PC-9 (cell line): ENCODE data around the gene INPP5A. TPM values are rescaled to one million over a fixed set of nuclear protein-coding genes. Genes with fewer than 3 reads are reported as not detected.

Experiments used
- BruUV-seq: library from RNA; stranded (reverse); fragments of 400-500 nt; replicated peaks from 2 replicates; lab custom pipeline; 2021; lab: Mats Ljungman, UMichigan
- CTCF ChIA-PET: fragments of 300-600 bp; sonication (Branson Sonifier 250); formaldehyde crosslinking; loops from one replicate; lab custom pipeline; 2022; ENCODE audit warnings: antibody characterized with exemption; lab: Charles Lee
- POLR2A ChIA-PET: fragments of 300-600 bp; sonication (Branson Sonifier 250); formaldehyde crosslinking; loops from one replicate; lab custom pipeline; 2022; ENCODE audit warnings: antibody characterized with exemption; ENCODE audit not compliant: unreplicated experiment; lab: Charles Lee
- DNase-seq, 2 experiments: peaks; one replicate each; pipeline versions ENCODE4 v3.0.0 to v3.0.0-alpha.2; 2015 to 2022; ENCODE audit warnings: mixed read lengths in 1 of 2
- H2AFZ ChIP-seq: fragments of 200-600 bp; sonication (generic); 2 replicates; pipeline ENCODE4 v1.8.1; 2017; ENCODE audit warnings: antibody characterized with exemption
- H3F3A ChIP-seq: fragments of 200-600 bp; sonication (generic); 2 replicates; pipeline ENCODE4 v1.8.1; 2017; ENCODE audit warnings: antibody characterized with exemption, mild to moderate bottlenecking, low read depth; ENCODE audit not compliant: insufficient read depth
- H3K27ac ChIP-seq: fragments of 200-600 bp; sonication (generic); 2 replicates; pipeline ENCODE4 v1.6.1; 2016; ENCODE audit warnings: mixed run types
- H3K27me3 ChIP-seq: fragments of 200-600 bp; sonication (generic); 2 replicates; pipeline ENCODE4 v1.6.1; 2016; ENCODE audit warnings: low read depth, mixed run types; ENCODE audit not compliant: insufficient read depth
- H3K36me3 ChIP-seq: fragments of 200-600 bp; sonication (generic); 2 replicates; pipeline ENCODE4 v1.6.1; 2016; ENCODE audit warnings: low read depth, mixed run types
- H3K4me1 ChIP-seq: fragments of 200-600 bp; sonication (generic); replicated peaks from 2 replicates; pipeline ENCODE4 v1.6.1; 2016; ENCODE audit warnings: mixed run types; ENCODE audit not compliant: insufficient read depth
- H3K4me2 ChIP-seq: fragments of 200-600 bp; sonication (generic); 2 replicates; pipeline ENCODE4 v1.6.1; 2017; ENCODE audit warnings: mixed run types
- H3K4me3 ChIP-seq: fragments of 200-600 bp; sonication (generic); 2 replicates; pipeline ENCODE4 v1.6.1; 2016; ENCODE audit warnings: mixed run types
- H3K79me2 ChIP-seq: fragments of 200-600 bp; sonication (generic); 2 replicates; pipeline ENCODE4 v1.6.1; 2017; ENCODE audit warnings: low read depth, mixed run types
- H3K9me2 ChIP-seq: fragments of 200-600 bp; sonication (generic); 2 replicates; pipeline ENCODE4 v1.8.1; 2017; ENCODE audit warnings: mild to moderate bottlenecking; ENCODE audit not compliant: insufficient read depth
- H3K9me3 ChIP-seq: fragments of 200-600 bp; sonication (generic); 2 replicates; pipeline ENCODE4 v1.8.1; 2016; ENCODE audit warnings: low read depth; ENCODE audit not compliant: insufficient read depth
- H4K20me1 ChIP-seq: fragments of 200-600 bp; sonication (generic); 2 replicates; pipeline ENCODE4 v1.8.1; 2017; ENCODE audit not compliant: insufficient read depth
- EZH2 ChIP-seq: fragments of 200-600 bp; sonication (generic); IDR thresholded peaks from 2 replicates; pipeline ENCODE4 v1.8.0; 2017; ENCODE audit warnings: antibody characterized with exemption, low read depth
- intact Hi-C: fragments of 100-400 bp; cut with micrococcal nuclease; formaldehyde crosslinking; loops from one replicate; pipeline ENCODE4 v1.10.0; 2022; ENCODE audit not compliant: unreplicated experiment
- total RNA-seq: library from RNA; stranded (reverse); gene quantifications from 2 replicates; pipeline ENCODE4 v1.2.3, GENCODE V29; 2021
- TF ChIP-seq, protein P1 (sequence below): fragments of 200-600 bp; sonication (generic); conservative IDR thresholded peaks from 2 replicates; pipeline ENCODE4 v1.6.1; 2017; ENCODE audit warnings: mixed run types, antibody characterized with exemption, mild to moderate bottlenecking, moderate library complexity

INPP5A gene
- total RNA-seq, 1 experiment from 2014 or later, result 18.4 TPM

DNA sequence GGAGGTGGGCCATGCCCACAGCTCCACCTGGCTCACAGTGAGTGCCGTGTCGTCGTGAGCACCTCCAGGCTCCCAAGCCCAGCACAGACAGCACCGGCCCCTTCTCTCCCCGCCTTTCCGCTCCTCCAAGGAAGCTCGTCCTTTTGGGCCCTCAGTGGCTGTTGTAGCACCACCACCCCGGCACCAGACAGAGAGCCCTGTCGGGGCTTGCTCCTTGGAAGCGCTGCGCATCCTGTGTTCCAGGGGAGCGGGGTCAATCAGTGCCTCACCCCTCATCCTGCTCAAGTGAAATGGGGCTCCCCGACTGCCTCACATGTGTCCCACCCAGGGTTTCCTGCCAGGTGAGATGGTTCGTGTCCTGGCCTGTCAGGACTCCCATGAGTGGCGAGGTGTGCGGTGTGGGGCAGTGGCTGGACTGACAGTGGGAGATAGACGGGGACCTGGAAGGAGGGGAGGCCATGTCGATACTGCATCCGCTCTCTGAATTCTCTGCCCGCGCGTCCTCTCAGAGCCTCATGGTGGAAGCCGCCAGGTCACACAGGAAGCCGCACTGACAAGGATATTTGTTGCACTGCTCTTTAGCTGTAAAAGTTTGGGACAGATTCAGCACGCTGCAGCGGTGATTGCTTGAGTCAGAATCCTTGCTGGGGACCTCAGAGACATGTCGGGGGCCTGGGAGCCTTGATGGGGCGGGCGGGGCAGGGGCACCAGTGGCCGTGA lies 107.1 kb downstream of the INPP5A start:
- DNase-seq, result no peak
- ChIA-PET POLR2A (no interaction called here), CTCF (no interaction called here)

DNA sequence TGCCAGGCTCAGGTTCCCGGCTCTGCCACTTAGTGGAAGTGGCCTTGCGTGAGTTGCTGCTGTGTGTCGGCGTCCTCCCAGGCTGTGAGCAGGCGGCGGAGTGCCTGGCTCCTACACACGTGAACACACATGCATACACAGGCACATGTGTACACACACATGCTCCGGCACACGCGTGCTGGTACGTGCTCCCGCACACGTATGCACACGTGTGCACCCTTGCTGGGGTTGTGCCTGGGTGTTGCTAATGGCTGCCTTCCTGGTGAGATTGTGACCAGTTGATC lies 107.6 kb downstream of the INPP5A start:
- Histone ChIP-seq H3K9me3 (no peaks in the 10 kb centered on the region), H3K79me2 (no peaks in the 10 kb centered on the region), H3K4me1 (no peaks in the 10 kb centered on the region), H3K27me3 (no peaks in the 10 kb centered on the region), H3K27ac (no peak overlapping the region), H4K20me1 (no peaks in the 10 kb centered on the region), H3K4me2 (no peak overlapping the region), H2AFZ (no peak overlapping the region), H3K9me2 (no peaks in the 10 kb centered on the region), H3K36me3 (no peaks in the 10 kb centered on the region), H3K4me3 (no peak overlapping the region), H3F3A (no peaks in the 10 kb centered on the region)
- DNase-seq, result no peak
- intact Hi-C loops, result no loop called here
- TF ChIP-seq, protein P1, sequence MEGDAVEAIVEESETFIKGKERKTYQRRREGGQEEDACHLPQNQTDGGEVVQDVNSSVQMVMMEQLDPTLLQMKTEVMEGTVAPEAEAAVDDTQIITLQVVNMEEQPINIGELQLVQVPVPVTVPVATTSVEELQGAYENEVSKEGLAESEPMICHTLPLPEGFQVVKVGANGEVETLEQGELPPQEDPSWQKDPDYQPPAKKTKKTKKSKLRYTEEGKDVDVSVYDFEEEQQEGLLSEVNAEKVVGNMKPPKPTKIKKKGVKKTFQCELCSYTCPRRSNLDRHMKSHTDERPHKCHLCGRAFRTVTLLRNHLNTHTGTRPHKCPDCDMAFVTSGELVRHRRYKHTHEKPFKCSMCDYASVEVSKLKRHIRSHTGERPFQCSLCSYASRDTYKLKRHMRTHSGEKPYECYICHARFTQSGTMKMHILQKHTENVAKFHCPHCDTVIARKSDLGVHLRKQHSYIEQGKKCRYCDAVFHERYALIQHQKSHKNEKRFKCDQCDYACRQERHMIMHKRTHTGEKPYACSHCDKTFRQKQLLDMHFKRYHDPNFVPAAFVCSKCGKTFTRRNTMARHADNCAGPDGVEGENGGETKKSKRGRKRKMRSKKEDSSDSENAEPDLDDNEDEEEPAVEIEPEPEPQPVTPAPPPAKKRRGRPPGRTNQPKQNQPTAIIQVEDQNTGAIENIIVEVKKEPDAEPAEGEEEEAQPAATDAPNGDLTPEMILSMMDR, result no peak
- POLR2A ChIA-PET, result no interaction called here
- CTCF ChIA-PET, result no interaction called here
- no TSS peak for BruUV-seq

More for the DNA sequence above, 107.1 kb downstream of the INPP5A start:
- no peak overlapping the region for H2AFZ ChIP-seq
- no peaks in the 10 kb centered on the region for H3K36me3 ChIP-seq
- no peaks in the 10 kb centered on the region for H4K20me1 ChIP-seq
- H3K27me3 ChIP-seq, result no peaks in the 10 kb centered on the region
- no peaks in the 10 kb centered on the region for H3F3A ChIP-seq
- no peak overlapping the region for H3K4me2 ChIP-seq
- intact Hi-C loops, result no loop called here
- no peaks in the 10 kb centered on the region for H3K9me3 ChIP-seq
- no TSS peak for BruUV-seq
- no peak overlapping the region for H3K27ac ChIP-seq
- H3K4me1 ChIP-seq, result no peaks in the 10 kb centered on the region
- no peaks in the 10 kb centered on the region for H3K9me2 ChIP-seq
- TF ChIP-seq EZH2, result no peak
- TF ChIP-seq, protein P1, result no peak
- no peaks in the 10 kb centered on the region for H3K79me2 ChIP-seq
- H3K4me3 ChIP-seq, result no peak overlapping the region

DNA sequence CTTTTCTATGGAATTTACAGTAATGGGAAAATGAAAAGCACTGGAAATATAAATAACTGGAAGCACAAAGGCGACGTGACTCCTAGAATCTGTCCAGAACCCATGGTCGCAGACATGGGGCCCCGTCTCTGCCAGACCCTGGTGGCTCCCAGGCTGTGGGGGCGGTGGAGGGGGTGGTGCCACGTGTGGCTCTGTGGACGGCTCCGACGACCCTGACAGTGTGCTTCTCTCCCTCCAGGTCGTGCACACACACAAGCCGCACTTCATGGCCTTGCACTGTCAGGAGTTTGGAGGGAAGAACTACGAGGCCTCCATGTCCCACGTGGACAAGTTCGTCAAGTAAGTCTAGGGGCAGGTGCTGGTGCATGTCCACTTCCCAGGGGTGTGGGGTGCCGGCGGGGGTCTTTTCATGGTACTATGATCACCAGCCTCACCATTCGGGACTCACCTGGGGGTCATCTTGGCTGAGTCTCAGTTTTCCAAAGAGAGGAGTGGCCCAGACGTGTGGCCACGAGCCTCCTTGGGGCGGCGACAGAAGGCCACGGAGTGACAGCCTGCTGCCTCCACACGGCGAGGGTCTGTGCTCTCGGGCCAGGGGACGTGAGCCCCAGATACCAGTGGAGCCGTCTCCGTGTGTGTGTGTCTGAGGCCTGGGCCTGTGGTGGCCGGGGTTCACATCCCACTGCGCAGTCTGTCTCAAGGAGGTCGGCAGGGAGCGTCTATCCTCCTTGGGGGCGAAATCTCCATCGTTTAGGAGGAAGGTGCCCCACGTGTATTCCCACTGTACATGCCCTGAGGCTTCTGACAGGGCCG lies 108.2 kb downstream of the INPP5A start:
- Histone ChIP-seq H3K4me1 (no peaks in the 10 kb centered on the region), H3K36me3 (no peaks in the 10 kb centered on the region), H3K4me3 (no peak overlapping the region), H3K4me2 (no peak overlapping the region), H2AFZ (no peak overlapping the region), H3K27me3 (no peaks in the 10 kb centered on the region), H3K79me2 (no peaks in the 10 kb centered on the region), H3K9me3 (no peaks in the 10 kb centered on the region), H4K20me1 (no peaks in the 10 kb centered on the region), H3F3A (no peaks in the 10 kb centered on the region), H3K9me2 (no peaks in the 10 kb centered on the region), H3K27ac (no peak overlapping the region)
- no peak for TF ChIP-seq EZH2
- TF ChIP-seq, protein P1, result no peak
- no peak for DNase-seq
- no TSS peak for BruUV-seq
- ChIA-PET CTCF (no interaction called here), POLR2A (no interaction called here)
- intact Hi-C loops, result no loop called here
